ENCODE results near the gene EPB41.

EPB41 gene

GRCh38 chr1:29121516-29121935, 207.2 kb downstream of the EPB41 start:
- no peak for TF ChIP-seq CTCF (conservative IDR thresholded peaks at IDR 0.05; ENCODE audit: low read depth, low read length)
- no peak for DNase-seq (ENCODE audit: low read depth)
- peak overlapping the region; percentile 69 for H3K4me3 ChIP-seq (ENCODE audit: low read depth, low read length)

- H3K4me3 ChIP-seq (ENCODE audit: low read depth, low read length): peak overlapping the region; percentile 69
- TF ChIP-seq CTCF (conservative IDR thresholded peaks at IDR 0.05; ENCODE audit: low read depth, low read length): no peak
Measured at GRCh38 chr1:29121936-29122681, 207.7 kb downstream of the EPB41 start.

GRCh38 chr1:29122682-29123052, 208.3 kb downstream of the EPB41 start:
- peak overlapping the region; percentile 69 for H3K4me3 ChIP-seq (ENCODE audit: low read depth, low read length)
- DNase-seq (ENCODE audit: low read depth): peak; percentile 68
- no peak for TF ChIP-seq CTCF (conservative IDR thresholded peaks at IDR 0.05; ENCODE audit: low read depth, low read length)

More at GRCh38 chr1:29121936-29122681, 207.7 kb downstream of the EPB41 start:
- DNase-seq (ENCODE audit: low read depth): peak; percentile 61

GRCh38 chr1:29123053-29123886, 208.9 kb downstream of the EPB41 start:
- TF ChIP-seq CTCF (conservative IDR thresholded peaks at IDR 0.05; ENCODE audit: low read depth, low read length): no peak
- H3K4me3 ChIP-seq (ENCODE audit: low read depth, low read length): peak overlapping the region; percentile 69
- peak; percentile 42 for DNase-seq (ENCODE audit: low read depth)

GRCh38 chr1:29123887-29124365, 209.6 kb downstream of the EPB41 start, which contains the start of gene TMEM200B:
TSS of gene TMEM200B (minus strand) at chr1:29123903. CDS start at chr1:29121828, 2,075 bp downstream.
- no peak for TF ChIP-seq CTCF (conservative IDR thresholded peaks at IDR 0.05; ENCODE audit: low read depth, low read length)
- H3K4me3 ChIP-seq (ENCODE audit: low read depth, low read length): peak within 1 kb of the TSS; percentile 69
- DNase-seq (ENCODE audit: low read depth): no peak

- peak; percentile 82 for DNase-seq (ENCODE audit: low read depth)
- peak; percentile 60 for TF ChIP-seq CTCF (conservative IDR thresholded peaks at IDR 0.05; ENCODE audit: low read depth, low read length)
- peak overlapping the region; percentile 69 for H3K4me3 ChIP-seq (ENCODE audit: low read depth, low read length)
Measured at GRCh38 chr1:29124366-29125236, 210.2 kb downstream of the EPB41 start.

Data from choroid plexus epithelial cell (primary cell).